GM21528 (cell line): ENCODE results near the gene CFAP99.
A peak's percentile ranks its signal among the peaks of the same experiment; 100 is the strongest.
"Not testable (repeated sequence)": the region's sequence is repeated elsewhere in the genome, so short reads cannot be mapped to it uniquely, and the experiment has no call there.

Experiments used
- ATAC-seq: cut with Tn5 transposase; IDR thresholded peaks from one replicate; pipeline ENCODE4 v1.9.1; 2021; ENCODE audit warnings: mild to moderate bottlenecking, moderate library complexity; ENCODE audit not compliant: unreplicated experiment, low FRiP score

CFAP99 gene

DNA sequence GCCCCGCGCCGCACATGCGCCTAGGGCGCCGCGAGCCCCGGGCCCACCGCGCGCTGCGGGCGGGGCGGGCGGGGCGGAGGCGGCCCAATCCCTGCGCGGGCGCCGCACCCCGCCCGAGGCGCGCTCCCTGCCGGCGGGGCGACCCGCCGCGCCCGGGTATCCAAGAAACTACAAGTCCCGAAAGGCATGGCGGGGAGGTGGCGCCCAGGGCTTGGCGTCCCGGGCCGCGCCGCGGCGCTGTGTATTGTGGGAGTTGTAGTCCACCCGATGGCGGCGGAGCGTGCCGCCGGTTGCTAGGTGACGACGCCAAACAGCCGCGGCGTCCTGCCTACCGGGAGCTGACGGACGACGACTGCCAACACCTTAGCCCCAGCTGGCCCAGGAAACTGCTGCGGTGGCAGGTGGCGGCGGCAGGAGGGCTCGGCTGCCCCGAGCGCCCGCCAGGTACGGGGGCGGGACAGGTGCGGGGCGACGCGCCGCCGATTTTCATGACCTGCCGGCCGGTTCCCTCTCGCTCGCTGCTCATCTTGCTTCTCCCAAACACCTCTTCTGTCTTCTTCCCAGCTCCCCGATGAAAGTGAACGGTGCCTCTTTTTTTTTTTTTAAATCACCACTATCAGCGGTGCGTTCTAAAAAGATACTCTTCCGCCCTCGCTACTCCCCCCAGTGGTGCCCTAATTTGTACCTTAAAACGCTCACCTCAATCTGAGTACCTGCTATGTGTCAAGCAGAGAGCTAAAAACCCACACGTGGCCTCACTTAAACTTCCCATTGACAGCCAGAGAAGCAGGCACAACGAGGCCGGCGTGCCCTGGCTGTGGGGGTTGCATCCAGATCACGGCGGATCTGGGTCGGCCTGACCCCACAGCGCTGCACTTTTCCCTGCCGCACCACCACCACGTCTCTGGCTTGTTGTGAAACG, at the start of gene CFAP99:
TSS of gene CFAP99 (plus strand) at position 306 of the 922 bp plus-strand sequence.
- peak; percentile 91 for ATAC-seq

DNA sequence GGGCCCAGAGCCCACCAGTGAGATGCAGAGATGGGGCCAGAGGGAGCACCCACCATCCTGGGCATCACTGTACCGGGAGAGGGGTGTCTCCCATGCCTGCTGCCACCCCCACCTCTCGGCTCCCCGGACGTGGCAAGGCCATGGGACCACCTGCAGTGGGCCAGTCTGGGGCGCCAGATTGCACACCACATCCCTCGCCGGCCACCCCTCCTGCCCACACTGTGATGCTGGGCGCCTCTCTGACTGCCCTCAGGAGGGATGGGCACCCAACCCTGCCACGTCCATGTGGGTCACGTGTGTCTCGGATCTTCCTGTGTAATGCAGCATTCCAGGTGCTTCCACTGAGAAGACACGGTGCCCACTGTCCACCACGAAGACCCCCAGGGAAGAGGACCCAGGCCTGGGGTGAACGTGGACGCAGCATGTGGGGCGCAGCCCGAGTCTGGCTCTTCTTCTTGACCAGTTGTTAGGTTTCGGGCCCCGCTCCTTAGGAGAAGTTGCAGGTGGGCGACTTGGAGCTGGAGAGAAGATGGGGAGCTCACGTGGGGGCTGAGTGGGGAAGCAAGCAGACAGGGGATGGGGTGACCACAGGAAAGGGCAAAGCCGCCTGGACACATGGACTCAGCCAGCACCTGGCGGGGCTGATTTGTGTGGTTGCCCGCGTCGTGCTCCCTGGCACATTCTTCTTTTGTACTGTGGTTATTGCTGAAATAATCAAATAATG, 48.0 kb upstream of the CFAP99 start:
- no peak for ATAC-seq

DNA sequence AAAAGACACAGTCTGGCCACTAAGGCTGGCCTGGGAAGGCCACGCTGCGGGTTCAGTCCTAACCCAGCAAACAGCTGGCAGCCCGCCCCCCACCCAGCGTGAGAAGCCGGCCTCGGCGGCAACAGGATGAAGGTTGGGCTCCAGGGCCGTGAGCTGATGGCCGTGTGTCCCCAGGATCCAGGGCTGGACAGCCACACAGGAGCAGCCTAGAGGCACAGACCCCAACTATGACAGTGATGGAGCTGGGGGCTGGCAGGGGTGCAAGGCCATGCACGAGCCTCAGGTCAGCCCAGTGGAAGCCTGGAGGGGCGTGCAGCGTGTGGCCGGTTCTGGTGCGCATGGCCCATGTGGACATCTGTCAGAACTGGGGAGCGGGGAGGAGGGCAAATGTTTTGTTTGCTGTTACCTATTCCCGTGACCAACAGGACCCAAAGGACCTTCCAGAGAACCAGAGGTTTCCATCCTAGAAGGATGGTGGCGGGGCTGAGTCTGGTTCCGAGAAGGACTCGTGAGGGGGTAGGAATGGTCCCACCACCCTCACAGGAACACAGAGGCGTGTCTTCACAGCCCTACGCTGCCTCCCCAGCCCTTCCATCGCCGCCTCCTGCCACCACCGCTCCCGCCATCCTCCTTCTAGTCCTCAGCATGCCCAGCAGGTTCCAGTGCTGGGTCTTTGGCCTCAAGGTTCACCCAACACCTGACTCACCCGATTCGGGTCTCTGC, 46.8 kb upstream of the CFAP99 start:
- no peak for ATAC-seq

DNA sequence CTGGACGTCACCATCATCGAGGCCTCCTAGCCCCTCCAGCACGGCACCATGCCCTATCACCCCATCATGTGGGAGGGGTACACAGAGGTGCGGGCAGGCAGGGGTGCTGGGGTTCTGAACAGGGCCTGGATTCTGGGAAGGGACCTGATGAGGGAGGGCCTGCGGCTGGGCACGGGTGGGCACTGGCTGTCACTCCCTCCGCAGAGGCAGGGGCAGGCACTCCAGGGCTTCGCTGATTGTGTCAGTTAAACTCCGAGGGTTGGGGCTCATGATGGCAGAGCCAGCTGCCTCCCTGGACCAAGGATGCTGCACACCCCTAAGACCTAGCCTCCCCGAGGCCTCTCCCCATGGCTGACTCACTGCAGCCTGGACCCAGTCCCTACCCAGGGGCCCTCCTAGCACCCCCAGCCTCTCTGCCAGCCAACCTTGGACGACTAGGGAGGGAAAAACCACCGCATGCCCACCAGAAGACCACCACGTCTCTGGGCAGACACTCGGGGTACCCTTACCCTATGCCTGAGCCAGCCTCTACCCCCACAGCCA, 46.2 kb upstream of the CFAP99 start:
- no peak for ATAC-seq

DNA sequence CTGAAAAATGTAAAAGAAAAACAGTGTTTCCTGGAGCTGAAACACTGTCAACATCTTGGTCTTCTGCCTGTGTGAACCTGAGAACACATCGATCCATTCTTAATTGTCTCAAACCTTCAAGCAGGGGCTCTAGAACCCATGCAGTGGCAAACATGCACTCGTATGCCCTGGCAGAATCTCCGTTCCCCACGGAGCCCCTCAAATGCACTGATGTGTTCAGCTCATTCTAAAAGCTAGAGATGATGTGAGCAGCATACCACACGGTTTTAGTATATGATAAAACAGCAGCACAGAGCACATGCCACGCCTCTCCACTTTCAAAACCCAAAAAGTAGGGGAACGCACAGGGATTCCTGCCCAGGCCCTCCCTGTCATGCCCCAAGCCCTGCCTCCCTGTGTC, 45.2 kb upstream of the CFAP99 start:
- ATAC-seq: no peak

DNA sequence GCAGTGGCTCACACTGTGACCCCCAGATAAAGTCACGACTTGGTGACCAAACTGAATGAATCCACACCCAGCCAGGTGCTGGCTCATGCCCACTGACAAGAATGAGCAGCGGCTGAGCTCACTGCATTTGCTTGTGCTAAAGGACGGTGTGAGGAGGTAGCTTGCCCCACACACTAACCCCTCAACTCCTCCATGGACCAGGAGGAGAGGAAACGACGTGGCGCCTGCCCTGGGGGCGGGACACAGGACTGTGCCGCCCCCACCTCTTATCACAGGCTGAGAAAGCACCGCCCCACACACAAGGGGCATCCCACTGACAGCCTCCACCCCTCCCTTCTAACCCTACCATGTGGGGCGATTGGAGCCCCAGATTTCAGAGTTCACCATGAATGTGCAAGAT, 43.3 kb upstream of the CFAP99 start:
- ATAC-seq: no peak

DNA sequence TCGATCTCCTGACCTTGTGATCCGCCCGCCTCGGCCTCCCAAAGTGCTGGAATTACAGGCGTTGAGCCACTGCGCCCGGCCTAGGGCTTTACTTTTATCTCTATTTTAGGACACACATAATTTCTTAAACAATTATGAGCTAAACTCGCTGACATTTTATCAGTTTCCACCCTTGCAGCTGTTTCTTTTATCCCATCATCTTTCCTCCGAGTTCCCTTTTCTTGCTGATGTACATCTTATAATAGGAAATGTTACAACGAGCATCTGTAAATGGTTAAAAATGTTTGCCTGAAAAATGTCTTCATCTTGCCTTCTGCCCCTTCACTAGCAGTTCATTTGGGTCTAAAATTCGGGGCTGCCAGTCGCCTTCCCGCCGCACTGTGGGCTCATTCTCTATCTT, 41.5 kb upstream of the CFAP99 start:
- ATAC-seq: no peak

DNA sequence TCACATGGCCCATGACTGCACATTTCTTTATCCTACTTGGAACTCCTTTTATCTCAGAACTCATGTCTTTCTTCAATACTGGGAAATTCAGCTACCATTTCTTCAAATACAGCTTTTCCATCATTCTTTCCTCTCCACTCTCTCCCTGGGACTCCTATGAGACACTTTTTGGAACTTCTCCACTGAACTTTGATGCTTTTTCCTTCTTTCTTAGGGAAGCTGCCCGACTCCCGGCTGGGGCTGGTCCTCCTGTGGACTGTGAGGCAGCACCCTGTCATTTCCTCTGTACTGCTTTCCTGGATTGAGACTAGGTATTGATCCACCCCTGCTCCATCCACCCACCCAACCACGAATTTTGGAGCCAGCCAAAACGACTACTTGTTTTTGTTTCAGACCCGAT, 40.4 kb upstream of the CFAP99 start:
- no peak for ATAC-seq

DNA sequence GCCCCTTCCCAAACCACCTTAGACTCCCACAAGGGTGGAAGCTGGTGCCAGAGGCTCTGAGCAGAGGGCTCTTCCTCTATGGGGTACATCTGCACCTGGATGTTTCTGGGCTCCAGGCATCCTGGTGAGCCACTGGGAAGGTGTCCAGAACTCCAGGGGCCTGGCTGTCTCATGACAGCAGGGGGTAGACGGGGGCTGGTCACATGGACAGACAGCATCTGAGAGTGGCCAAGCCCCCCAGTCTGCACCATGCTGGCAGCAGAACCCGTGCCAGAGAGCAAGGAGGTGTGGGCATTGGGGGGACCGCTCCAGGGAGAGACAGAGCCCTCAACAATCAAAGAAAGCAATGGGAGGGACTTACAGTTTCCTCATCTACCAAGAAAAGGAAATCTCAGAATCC, 39.9 kb upstream of the CFAP99 start:
- ATAC-seq: no peak

DNA sequence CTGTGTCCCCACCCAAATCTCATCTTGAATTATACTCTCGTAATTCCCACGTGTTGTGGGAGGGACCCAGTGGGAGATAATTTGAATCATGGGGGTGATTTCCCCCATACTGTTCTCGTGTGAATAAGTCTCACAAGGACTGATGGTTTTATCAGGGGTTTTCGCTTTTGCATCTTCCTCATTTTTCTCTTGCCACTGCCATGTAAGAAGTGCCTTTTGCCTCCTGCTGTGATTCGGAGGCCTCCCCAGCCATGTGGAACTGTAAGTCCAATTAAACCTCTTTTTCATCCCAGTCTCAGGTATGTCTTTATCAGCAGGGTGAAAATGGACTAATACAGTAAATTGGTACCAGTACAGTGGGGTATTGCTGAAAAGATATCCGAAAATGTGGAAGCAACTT, 38.2 kb upstream of the CFAP99 start:
- not testable (repeated sequence) for ATAC-seq

DNA sequence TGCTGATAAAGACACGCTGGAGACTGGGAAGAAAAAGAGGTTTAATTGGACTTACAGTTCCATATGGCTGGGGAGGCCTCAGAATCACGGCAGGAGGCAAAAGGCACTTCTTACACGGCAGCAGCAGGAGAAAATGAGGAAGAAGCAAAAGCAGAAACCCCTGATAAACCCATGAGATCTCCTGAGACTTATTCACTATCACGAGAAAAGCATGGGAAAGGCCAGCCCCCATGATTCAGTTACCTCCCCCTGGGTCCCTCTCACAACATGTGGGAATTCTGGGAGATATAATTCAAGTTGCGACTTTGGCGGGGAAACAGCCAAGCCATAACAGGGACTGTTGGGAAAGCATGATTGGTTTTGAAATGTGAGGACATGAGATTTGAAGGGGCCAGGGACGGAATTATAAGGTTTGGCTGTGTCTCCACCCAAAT, 36.0 kb upstream of the CFAP99 start:
- ATAC-seq: not testable (repeated sequence)

DNA sequence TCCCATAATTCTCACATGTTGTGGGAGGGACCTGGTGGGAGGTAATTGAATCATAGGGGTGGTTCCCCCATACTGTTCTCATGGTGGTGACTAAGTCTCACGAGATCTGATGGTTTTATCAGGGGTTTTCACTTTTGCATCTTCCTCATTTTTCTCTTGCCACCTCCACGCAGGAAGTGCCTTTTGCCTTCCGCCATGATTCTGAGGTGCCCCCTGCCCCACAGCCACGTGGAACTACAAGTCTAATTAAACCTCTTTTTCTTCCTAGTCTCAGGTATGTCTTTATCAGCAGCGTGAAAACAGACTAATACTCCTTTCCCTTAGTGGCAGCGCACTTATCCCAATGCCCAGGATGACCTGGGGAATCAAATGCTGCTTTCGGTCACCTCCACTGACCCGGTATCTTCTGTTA, 35.5 kb upstream of the CFAP99 start:
- not testable (repeated sequence) for ATAC-seq

DNA sequence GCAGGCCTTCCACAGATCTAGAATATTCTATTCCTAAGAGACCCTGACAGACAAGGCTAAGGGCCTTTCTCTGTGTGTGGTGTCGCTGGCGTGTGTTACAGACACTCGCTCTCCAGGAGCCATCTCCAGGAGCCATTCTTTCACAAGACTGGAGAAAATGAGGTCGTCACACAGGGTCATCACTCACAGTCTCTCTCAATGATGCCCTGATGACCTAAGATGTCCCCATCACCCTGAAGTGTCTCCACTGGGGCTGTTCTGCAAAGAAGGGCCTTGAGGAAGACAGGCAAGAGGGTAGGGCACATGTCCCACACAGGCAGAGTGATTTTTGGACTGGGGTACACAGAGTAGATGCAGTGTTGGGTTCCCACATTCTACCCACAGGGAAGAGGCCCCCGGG, 35.0 kb upstream of the CFAP99 start:
- no peak for ATAC-seq

DNA sequence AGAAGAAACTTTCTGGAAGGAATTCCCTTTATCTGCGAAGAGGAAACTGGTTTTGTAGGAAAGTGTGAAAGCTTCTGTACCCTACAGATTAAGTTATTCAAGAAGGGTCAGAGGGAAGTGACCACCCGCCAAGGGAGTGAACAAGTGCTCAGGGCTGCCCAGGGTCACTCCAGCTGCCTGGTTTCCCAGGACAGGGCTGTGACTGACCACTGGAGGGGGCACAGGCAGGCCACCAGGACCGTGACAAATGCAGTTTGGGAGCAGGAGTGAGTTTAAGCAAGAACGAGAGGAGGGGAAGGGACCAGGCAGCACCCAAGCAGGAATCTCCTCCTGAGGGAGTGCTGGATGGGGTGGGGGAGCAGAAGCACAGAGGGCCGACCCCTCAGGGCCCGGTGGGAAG, 34.5 kb upstream of the CFAP99 start:
- ATAC-seq: no peak

DNA sequence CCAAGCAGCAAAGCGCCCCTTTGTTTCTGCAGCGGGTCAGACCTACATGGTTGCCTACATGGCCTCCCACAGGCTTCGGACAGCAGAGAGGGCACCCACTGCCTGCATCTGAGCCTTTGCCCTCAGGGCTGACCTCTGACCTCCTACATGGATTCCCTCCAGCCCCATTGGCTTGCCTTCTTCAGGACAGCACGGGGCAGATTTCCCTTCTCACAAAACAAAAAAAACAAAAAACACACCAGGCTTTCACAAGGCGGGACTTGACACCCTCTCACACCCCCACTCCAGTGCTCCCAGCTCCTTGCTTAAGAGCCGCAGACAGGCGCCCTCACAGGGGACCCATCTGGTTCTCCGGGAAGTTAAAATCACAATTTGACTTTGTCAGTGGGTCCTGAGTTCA, 33.2 kb upstream of the CFAP99 start:
- ATAC-seq: no peak

DNA sequence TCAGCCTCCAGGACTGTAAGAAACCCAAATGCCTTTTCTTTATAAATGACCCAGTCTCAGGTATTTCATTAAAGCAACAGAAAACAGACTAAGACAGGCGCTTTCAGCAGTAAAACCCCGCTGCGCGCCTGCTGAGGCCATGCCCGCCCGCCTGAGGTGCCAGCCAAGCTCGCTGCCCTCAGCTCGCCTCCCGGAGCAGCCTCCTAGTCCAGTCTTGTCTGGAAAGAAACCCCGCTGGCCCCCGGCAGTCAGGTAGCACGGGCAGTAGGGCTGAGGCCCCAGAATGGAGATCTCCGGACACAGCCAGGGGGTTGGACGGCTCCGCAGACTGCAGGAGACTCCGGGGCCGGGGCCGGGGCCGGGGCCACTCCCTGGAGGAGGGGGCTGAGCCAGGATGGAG, 32.0 kb upstream of the CFAP99 start:
- no peak for ATAC-seq

DNA sequence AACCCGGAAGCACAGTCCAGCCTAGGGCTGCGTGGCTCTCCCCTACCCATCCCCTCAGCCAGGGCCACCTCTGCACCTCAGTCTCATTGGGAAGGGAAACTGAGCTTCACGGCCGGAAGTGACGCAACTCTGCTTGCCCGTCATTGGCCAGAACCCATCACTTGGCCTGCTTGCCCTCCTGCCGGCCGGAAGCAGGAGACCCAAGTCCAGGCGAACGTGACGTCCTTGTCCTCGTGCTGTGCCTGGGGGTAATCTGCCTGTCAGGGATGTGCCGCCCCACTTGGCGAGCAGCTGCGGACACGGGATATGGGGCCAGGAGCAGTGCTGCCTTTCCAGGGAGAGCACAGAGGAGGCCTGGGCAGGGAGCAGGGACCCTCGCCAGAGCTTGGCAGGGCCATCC, 31.5 kb upstream of the CFAP99 start:
- no peak for ATAC-seq

DNA sequence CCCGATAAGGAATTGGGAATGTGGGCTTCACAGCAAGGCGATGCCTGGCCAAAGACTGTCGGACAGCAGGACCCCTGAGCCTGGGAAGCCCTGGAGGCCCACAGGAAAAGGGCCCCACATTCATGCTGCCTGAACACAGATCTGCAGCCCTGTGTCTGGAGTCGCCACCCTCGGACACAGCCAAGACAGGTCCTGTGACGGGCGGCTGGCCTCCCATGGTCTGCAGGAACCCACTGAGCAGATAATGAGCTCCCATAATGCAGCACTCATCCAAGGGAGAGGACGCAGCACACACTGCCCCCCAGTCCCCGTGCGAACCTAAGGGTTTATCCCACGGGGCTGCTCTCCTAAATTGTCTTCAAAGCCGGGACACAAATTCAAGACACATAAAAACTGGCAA, 30.9 kb upstream of the CFAP99 start:
- ATAC-seq: no peak

DNA sequence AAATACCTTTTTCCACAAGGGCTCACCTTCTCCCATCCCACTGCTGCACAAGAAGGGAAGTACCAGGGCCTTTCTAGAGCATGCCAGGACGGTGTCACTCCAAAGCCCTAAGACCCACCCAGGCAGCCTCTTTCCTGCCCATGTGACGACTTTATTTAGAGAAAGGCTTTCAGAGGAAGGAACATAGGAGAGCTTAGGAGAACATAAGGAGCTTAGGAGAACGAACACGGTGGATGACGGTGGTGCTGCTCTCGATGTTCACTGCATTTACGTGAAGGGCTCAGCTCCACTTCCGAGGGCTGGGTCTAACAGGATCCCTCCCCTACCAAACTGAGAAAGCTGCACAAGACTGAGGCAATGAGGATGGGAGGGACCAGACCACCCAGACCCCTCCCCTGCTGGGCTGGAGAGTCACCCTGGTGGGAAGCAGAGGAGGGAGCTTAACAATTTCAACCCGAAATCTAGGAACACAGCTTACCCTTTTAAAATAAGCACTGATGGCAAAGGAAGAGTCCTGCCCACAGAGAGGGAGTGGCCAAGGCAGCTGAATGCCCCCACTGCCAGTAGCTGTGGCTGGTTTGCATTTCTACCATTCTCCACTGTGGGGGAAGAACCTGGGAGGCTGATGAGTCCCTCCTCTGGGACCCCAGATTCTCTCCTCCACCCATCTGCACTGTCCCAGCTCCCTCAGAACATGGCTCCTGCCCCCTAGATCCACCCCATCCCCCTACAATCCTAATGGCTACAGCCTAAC, 30.1 kb upstream of the CFAP99 start:
- no peak for ATAC-seq

DNA sequence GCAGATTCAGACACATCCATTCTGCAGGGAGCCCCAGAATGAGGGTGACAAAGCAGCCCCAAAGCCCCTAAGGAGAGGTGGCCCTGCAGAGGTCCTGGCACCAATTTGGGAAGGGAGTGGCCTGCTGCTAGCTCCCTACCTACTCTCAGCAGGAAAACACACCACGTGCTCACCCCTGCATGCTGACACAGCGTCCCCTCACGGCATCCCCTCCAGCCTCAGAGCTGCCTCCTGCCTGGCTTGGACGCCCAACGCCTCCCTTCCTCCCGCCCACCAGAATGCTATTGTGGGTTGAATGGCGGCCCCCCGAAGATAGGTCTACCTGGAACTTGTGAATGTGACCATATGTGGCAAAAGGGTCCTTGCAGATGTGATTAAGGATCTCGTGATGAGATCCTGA, 29.1 kb upstream of the CFAP99 start:
- ATAC-seq: no peak
